MCF 10A (cell line): ENCODE data around the gene MTX1. TPM values are rescaled to one million over a fixed set of nuclear protein-coding genes. Genes with fewer than 3 reads are reported as not detected.

ENCODE experiments used
- BruUV-seq: library from RNA; stranded (reverse); fragments of 400-500 nt; replicated peaks from 2 replicates; lab custom pipeline; 2021; lab: Mats Ljungman, UMichigan
- CTCF ChIA-PET: fragments of 300-600 bp; sonication (Branson Sonifier 250); formaldehyde crosslinking; extraction: SDS; loops from one replicate; lab custom pipeline; 2021; ENCODE audit warnings: antibody characterized with exemption, inconsistent platforms; lab: Yijun Ruan, JAX
- POLR2A ChIA-PET: fragments of 300-600, 350-650 bp; sonication (Branson Sonifier 250); formaldehyde crosslinking; extraction: SDS; loops from one replicate; lab custom pipeline; 2020; ENCODE audit warnings: antibody characterized with exemption, inconsistent platforms; lab: Yijun Ruan, JAX
- DNase-seq: peaks from one replicate; pipeline ENCODE4 v3.0.0-alpha.2; 2018; ENCODE audit not compliant: unreplicated experiment
- H3K27ac Mint-ChIP-seq: one replicate; pipeline ENCODE4 v1.8.0; 2022; ENCODE audit warnings: mild to moderate bottlenecking, low read depth, mixed read lengths; ENCODE audit not compliant: unreplicated experiment
- H3K27me3 Mint-ChIP-seq: one replicate; pipeline ENCODE4 v1.8.0; 2022; ENCODE audit warnings: mixed read lengths; ENCODE audit not compliant: insufficient read depth, unreplicated experiment
- H3K36me3 Mint-ChIP-seq: one replicate; pipeline ENCODE4 v1.8.0; 2022; ENCODE audit warnings: mild to moderate bottlenecking, moderate library complexity, mixed read lengths; ENCODE audit not compliant: insufficient read depth, unreplicated experiment
- H3K4me1 Mint-ChIP-seq: one replicate; pipeline ENCODE4 v1.8.0; 2022; ENCODE audit warnings: mixed read lengths; ENCODE audit not compliant: insufficient read depth, unreplicated experiment
- H3K4me3 Mint-ChIP-seq: one replicate; pipeline ENCODE4 v1.8.0; 2022; ENCODE audit warnings: mild to moderate bottlenecking, moderate library complexity, mixed read lengths; ENCODE audit not compliant: unreplicated experiment
- H3K9me3 Mint-ChIP-seq: one replicate; pipeline ENCODE4 v1.8.0; 2022; ENCODE audit warnings: mixed read lengths; ENCODE audit not compliant: unreplicated experiment
- CTCF ChIP-seq: fragments of 200-600 bp; IDR thresholded peaks from one replicate; pipeline ENCODE4 v1.8.0; 2022; ENCODE audit warnings: antibody characterized with exemption, mild to moderate bottlenecking; ENCODE audit not compliant: unreplicated experiment
- intact Hi-C: fragments of 100-400 bp; cut with micrococcal nuclease; formaldehyde crosslinking; loops from 2 replicates; pipeline ENCODE4 v1.14.1; 2022
- total RNA-seq: library from RNA; stranded (reverse); gene quantifications from 2 replicates; pipeline ENCODE4 v1.2.3, GENCODE V29; 2022

The MTX1 gene
- total RNA-seq, 1 experiment from 2014 or later, result 67.4 TPM

GRCh38 chr1:155205969-155206593, 2.4 kb upstream of the MTX1 start:
- Mint-ChIP-seq H3K36me3 (peaks cover 34% of the 10 kb centered on the region), H3K4me3 (no peak overlapping the region), H3K4me1 (peaks cover 22% of the 10 kb centered on the region), H3K27me3 (no peaks in the 10 kb centered on the region), H3K27ac (no peak overlapping the region), H3K9me3 (no peaks in the 10 kb centered on the region)
- CTCF ChIA-PET, result interaction anchor here (0.7 to 9.1 kb wide), 10 partner anchors 11 to 115 kb away, joined by 3 to 111 read pairs (median 8); partner anchors contain the start of gene KRTCAP2
- TF ChIP-seq CTCF, result no peak
- BruUV-seq, result no TSS peak
- POLR2A ChIA-PET, result interaction anchor here (0.8 to 9.2 kb wide), 4 partner anchors 12 to 38 kb away, joined by 3 to 131 read pairs (median 35); no protein-coding TSS in a partner anchor
- intact Hi-C loops, result loop anchor here (2.0 to 5.0 kb wide), 2 partner anchors 56 to 117 kb away; partner anchors contain the start of gene SCAMP3
- no peak for DNase-seq

GRCh38 chr1:155206891-155207805, 1.3 kb upstream of the MTX1 start:
- DNase-seq, result peak; percentile 93
- H3K4me1 Mint-ChIP-seq, result peaks cover 22% of the 10 kb centered on the region
- no peaks in the 10 kb centered on the region for H3K9me3 Mint-ChIP-seq
- peak; percentile 97 for TF ChIP-seq CTCF
- no TSS peak for BruUV-seq
- CTCF ChIA-PET, result interaction anchor here (0.5 to 9.1 kb wide), 25 partner anchors 12 to 795 kb away, joined by 3 to 111 read pairs (median 5); partner anchors contain the start of genes CLK2 and KRTCAP2
- H3K4me3 Mint-ChIP-seq, result peak overlapping the region; percentile 76
- intact Hi-C loops, result loop anchor here (1.0 to 5.0 kb wide), 4 partner anchors 19 to 116 kb away; partner anchors contain the start of gene SCAMP3
- no peaks in the 10 kb centered on the region for H3K27me3 Mint-ChIP-seq
- POLR2A ChIA-PET, result interaction anchor here (0.7 to 9.2 kb wide), 14 partner anchors 13 to 715 kb away, joined by 3 to 131 read pairs (median 4); partner anchors contain the start of genes ENTREP3, FDPS and KRTCAP2
- H3K36me3 Mint-ChIP-seq, result peaks cover 33% of the 10 kb centered on the region
- peak overlapping the region; percentile 91 for H3K27ac Mint-ChIP-seq

GRCh38 chr1:155207806-155208540, 522 bp upstream of the MTX1 start, which contains the start of gene THBS3:
TSS of gene THBS3 (minus strand) at chr1:155207897. CDS start at chr1:155207876, 21 bp downstream.
- CTCF ChIA-PET, result interaction anchor here (0.5 to 9.1 kb wide), 19 partner anchors 11 to 687 kb away, joined by 3 to 111 read pairs (median 7); partner anchors contain the start of gene KRTCAP2
- TSS peak; percentile 78 for BruUV-seq
- no peak for DNase-seq
- POLR2A ChIA-PET, result interaction anchor here (0.7 to 9.2 kb wide), 10 partner anchors 13 to 100 kb away, joined by 3 to 131 read pairs (median 6); partner anchors contain the start of genes FDPS and KRTCAP2
- Mint-ChIP-seq H3K27ac (peak within 1 kb of the TSS; percentile 91), H3K9me3 (no peaks in the 10 kb centered on the region), H3K27me3 (no peaks in the 10 kb centered on the region), H3K4me3 (peak within 1 kb of the TSS; percentile 76), H3K4me1 (peaks cover 22% of the 10 kb centered on the region), H3K36me3 (peaks cover 40% of the 10 kb centered on the region)
- no peak for TF ChIP-seq CTCF
- intact Hi-C loops, result loop anchor here (1.0 to 5.0 kb wide), 5 partner anchors 18 to 115 kb away; partner anchors contain the start of gene SCAMP3
